ENCODE data around the gene ZNF281.

Gene ZNF281

DNA sequence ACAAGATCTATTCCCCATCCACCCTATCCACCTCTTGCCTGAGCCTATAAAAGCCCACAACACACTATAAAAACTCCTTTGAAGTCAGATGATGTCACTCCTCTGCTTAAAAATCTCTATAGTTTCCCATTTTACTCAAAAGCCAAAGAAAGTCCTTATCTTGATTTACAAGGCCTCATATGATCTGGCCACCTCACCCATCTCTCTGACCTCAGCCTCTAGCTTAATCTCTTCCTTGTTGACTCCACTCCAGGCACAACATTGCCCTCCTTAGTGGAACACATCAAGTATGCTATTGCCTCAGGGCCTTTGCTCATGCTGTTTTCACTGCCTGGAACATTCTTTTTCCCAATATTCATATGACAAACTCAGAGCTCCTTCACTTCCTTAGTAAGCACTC, 33.3 kb downstream of the ZNF281 start (continued):
- TF ChIP-seq ZBTB44 (tag by site-specific recombination; IDR thresholded peaks at IDR 0.05) (no peak), ZFP41 (tag by site-specific recombination; IDR thresholded peaks at IDR 0.05; ENCODE audit: borderline replicate concordance) (no peak), ZNF610 (tag by site-specific recombination; IDR thresholded peaks at IDR 0.05; ENCODE audit: borderline replicate concordance) (no peak), ZNF791 (tag by site-specific recombination; IDR thresholded peaks at IDR 0.05) (no peak), KLF9 (tag by site-specific recombination; IDR thresholded peaks at IDR 0.05; ENCODE audit: low read depth) (no peak), ZBTB49 (tag by site-specific recombination; IDR thresholded peaks at IDR 0.05; ENCODE audit: low read depth) (no peak), ZXDB (tag by site-specific recombination; IDR thresholded peaks at IDR 0.05) (0 out of 2 replicates have a peak, but pooled peaks have one; percentile 41), PRDM1 (tag by site-specific recombination; IDR thresholded peaks at IDR 0.05) (no peak), ZSCAN23 (tag by site-specific recombination; IDR thresholded peaks at IDR 0.05) (no peak), ZFP69B (tag by site-specific recombination; IDR thresholded peaks at IDR 0.05) (0 out of 2 replicates have a peak, but pooled peaks have one; percentile 16), ZNF16 (tag by site-specific recombination; IDR thresholded peaks at IDR 0.05; ENCODE audit: low read depth) (no peak), GLIS2 (tag by site-specific recombination; IDR thresholded peaks at IDR 0.05) (no peak), ZNF138 (tag by site-specific recombination; IDR thresholded peaks at IDR 0.05; ENCODE audit: borderline replicate concordance) (no peak), ZFP3 (tag by site-specific recombination; IDR thresholded peaks at IDR 0.05; ENCODE audit: low read depth) (no peak), ZNF202 (tag by site-specific recombination; IDR thresholded peaks at IDR 0.05; ENCODE audit: borderline replicate concordance) (no peak), ZNF341 (tag by site-specific recombination; IDR thresholded peaks at IDR 0.05; ENCODE audit: low read depth) (no peak), YY2 (tag by site-specific recombination; IDR thresholded peaks at IDR 0.05) (no peak), ZNF121 (tag by site-specific recombination; IDR thresholded peaks at IDR 0.05) (no peak), ZNF530 (tag by site-specific recombination; IDR thresholded peaks at IDR 0.05; ENCODE audit: low read depth) (no peak), ZNF585B (tag by site-specific recombination; IDR thresholded peaks at IDR 0.05) (no peak), ZNF660 (tag by site-specific recombination; IDR thresholded peaks at IDR 0.05) (no peak; the same call in 1 of the 2 replicates), ZSCAN18 (tag by site-specific recombination; IDR thresholded peaks at IDR 0.05) (no peak), ZNF394 (tag by site-specific recombination; IDR thresholded peaks at IDR 0.05; ENCODE audit: borderline replicate concordance) (0 out of 2 replicates have a peak, but pooled peaks have one; percentile 36), EGR2 (tag by site-specific recombination; IDR thresholded peaks at IDR 0.05; ENCODE audit: low read depth) (no peak), TRIM28 (IDR thresholded peaks at IDR 0.05; ENCODE audit: borderline replicate concordance, low read length) (no peak), ZNF514 (tag by site-specific recombination; IDR thresholded peaks at IDR 0.05) (no peak), HOXA7 (CRISPR knock-in tag; IDR thresholded peaks at IDR 0.05; ENCODE audit: borderline replicate concordance) (no peak), ZBTB7A (tag by site-specific recombination; IDR thresholded peaks at IDR 0.05; ENCODE audit: low read depth) (no peak), MYNN (tag by site-specific recombination; IDR thresholded peaks at IDR 0.05; ENCODE audit: borderline replicate concordance) (no peak), ZNF266 (tag by site-specific recombination; IDR thresholded peaks at IDR 0.05; ENCODE audit: low read depth) (no peak), ZNF366 (tag by site-specific recombination; conservative IDR thresholded peaks at IDR 0.05) (peak; percentile 67), RBAK (tag by site-specific recombination; IDR thresholded peaks at IDR 0.05) (no peak), ZIC2 (tag by site-specific recombination; IDR thresholded peaks at IDR 0.05) (no peak), ZNF623 (tag by site-specific recombination; IDR thresholded peaks at IDR 0.05) (peak; percentile 97), ZNF670 (tag by site-specific recombination; IDR thresholded peaks at IDR 0.05; ENCODE audit: low read depth) (no peak), ZBTB17 (tag by site-specific recombination; IDR thresholded peaks at IDR 0.05) (no peak), ZNF211 (tag by site-specific recombination; IDR thresholded peaks at IDR 0.05; ENCODE audit: low read depth) (no peak), ZNF624 (tag by site-specific recombination; IDR thresholded peaks at IDR 0.05) (no peak), ZNF560 (tag by site-specific recombination; IDR thresholded peaks at IDR 0.05; ENCODE audit: borderline replicate concordance) (no peak), ZNF768 (tag by site-specific recombination; IDR thresholded peaks at IDR 0.05) (no peak)
